Stimulated activated naive CD4-positive, alpha-beta T cell treated with Interleukin-2 at 50 U/mL for 16 hours (primary cell): Measurements from ENCODE around the gene SBF2.

Experiments
- DNase-seq: peaks from one replicate; lab custom pipeline; 2025; lab: John Stamatoyannopoulos, UW

SBF2 gene

DNA sequence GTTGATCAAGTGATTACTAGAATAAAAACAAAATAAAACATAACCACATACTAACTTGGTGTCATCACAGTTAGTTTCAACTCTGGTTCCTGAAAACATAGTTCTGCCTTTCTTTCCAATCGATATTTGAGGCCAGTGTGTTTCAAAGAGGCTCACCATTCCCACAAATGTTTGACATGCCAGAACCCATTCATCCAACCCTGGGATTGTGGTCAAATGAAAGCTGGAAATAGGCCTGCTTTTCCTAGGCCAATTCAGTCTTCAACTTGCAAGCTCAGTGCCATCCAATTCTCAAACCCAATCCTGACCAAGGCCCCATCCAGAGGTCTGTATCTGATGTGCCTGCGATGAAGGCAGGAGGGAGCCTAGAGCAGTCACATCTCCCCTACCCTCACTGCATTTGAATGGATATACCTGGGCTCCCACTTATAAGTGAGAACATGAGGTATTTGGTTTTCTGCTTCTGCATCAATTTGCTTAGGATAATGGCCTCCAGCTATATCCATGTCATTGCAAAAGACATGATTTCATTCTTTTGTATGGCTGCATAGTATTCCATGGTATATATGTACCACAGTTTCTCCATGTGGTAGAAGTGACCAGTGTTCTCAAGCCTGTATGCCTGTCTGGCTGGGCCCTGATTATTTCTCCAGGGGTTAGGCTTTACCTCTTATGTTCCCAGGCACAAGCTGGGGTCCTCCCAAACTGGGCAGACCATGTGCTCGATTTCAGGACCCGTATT is 486.9 kb downstream of the SBF2 start:
- DNase-seq = no peak

DNA sequence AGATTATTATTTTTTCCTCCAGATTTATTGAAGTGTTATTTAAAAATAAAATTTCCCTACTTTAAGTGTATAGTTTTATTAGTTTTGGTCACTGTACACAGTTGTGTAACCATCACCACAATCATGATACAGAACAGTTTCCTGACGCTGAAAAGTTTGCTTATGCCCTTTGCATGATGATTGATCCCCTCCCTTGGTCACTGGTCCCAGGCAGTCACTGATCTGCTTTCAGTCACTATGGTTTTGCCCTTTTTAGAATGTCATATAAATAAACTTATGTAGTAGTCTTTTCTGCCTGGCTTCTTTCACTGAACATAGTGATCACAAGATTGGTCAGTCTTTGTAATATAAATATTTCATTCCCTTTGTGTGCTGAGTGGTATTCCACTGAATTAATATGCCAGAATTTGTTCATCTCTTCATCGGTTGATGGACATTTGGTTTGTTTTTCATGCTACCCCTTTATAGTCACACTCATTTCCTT is 489.6 kb downstream of the SBF2 start:
- no peak for DNase-seq

DNA sequence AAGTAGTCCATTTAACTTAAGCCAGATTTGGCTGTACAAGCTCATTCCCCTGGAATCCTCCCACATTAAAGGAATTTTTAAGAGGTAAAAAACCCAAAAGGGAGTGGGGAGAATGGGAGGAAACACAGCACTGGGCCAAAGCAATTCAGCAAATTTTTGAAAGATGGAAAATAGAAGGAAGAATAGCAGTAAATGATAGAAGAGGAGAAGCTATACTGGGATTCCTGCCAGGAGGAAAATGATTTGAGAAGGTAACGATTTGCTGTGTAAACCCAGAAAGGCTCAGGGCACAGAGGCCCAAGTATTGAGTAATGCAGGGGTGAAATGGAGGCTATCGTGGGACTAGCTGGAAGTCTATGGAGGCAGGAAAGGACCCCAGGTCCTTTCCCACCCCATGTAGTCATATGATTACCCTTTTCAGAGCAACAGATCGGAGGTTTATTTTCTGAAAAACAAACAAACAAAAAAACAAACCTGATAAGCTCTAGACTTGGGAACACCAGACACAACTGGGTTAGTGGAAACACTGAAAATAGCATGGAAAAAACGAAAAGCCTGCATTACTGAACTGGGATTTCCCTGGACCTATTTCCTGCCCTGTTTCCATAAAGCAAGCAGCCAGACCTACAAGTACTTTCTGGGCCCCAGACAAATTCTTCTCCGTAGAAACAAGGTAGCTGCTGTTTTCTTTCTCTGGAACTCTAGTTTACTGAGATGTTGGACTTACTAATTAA is 490.2 kb downstream of the SBF2 start:
- DNase-seq = no peak

DNA sequence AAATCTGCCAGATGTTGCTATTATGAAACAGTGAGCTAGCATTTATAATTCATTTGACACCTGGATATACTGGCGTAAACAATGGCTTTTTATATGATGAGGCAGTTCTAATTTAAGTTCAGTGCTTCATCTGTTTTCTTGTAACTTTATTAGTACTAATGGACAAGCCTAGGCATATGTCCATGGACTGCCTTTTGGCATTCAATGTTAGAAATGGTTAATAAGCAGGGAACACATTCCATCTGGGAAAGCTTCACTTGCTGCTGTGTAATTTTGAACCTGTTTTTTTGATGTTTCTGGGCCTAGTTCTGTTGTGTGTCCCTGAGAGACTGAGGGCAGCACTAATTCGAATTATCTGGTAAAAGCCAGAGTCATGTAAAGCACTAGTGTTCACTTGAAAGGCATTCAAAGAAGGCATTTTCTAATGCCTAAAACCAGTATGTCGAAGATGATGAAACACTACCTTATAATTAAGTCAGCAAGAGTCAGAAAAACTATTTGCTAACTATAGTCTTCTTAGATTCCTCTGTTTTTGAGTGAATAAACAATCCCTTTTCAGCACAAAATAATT is 491.6 kb downstream of the SBF2 start:
- no peak for DNase-seq

DNA sequence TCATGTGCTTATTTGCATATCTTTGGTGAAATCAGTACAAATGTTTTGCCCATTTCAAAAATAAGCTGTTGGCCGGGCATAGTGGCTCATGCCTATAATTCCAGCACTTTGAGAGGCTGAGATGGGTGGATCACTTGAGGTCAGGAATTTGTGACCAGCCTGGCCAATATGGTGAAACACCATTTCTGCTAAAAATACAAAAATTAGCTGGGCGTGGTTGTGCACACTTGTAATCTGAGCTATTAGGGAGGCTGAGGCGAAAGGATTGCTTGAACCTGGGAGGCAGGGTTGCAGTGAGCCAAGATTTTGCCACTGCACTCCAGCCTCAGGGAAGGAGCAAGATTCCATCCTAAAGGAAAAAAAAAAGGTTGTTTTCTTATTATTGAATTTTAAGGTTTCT is 494.1 kb downstream of the SBF2 start:
- no peak for DNase-seq

DNA sequence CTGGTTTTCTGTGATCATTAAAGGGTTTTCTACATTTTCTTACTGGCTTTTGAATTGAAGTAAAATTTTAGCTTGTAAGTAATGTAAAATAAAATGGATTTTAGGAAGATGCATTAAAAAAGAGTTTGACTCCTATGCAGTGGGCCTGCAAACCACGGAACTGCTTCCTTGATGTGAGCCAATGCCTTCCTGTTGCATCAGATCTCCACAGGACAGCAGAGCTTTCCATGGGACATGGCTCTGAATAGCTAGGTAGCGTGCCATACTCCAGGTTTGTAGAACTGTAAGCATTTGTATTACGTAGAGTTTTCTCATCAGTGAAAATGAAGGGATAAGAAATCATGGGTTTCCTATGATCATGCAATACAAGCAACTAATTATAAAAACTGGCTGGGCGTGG is 496.7 kb downstream of the SBF2 start:
- no peak for DNase-seq

DNA sequence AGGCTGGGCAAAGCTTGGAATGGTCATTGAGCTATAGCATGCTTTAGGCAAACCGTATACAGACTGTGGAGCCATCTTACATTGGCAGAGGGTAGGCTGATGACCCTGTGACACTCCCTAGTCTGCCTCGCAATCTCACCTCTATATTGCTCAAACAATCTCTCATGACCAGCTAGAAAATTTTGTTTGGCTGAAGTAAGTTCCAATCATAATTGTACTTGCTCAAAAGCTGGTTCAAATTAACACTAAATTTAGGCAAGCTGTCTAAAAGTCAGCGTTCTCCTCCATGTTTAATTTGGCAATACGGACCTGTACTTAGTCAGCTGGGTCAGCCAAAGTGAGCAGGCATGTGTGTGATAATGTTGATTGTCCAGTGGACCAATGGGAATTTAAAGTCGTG is 497.2 kb downstream of the SBF2 start:
- DNase-seq = no peak

DNA sequence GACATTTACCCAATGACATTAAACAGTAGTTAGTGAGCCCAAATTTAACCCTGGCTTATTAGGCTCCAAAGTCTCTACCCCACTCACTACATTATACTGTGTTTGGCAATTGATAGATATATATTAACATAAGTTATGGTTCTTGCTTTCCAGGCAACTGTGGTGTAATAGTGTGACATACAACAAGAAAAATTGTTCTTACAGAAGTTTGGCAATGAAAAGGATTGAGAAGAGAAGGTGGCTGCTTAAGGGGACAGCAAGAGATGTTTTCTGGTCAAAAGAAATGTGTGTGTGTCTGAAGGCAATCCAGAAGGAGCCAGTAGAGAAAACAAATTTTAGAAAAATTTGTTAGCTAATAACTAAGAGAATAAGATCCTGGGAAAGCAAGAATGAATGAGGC is 497.8 kb downstream of the SBF2 start:
- DNase-seq = no peak

DNA sequence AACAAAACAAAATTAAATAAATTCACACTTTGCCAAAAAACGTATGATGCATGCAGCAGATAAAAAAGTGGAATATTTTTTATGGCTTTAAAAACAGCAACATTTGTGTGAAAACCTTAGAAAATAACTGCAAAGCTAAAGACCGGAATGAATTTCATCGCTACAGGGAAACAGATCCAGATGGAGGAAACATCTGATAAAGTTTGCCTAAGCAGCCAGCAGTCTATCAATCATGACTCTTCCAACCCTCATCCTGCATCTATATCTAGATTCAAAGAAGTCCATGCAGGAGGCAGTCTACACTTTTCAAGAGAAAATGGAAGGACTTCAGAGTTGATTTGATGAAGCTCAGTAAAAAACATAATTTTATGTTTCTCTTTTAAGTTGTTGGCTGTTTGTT is 503.3 kb downstream of the SBF2 start:
- DNase-seq = no peak

DNA sequence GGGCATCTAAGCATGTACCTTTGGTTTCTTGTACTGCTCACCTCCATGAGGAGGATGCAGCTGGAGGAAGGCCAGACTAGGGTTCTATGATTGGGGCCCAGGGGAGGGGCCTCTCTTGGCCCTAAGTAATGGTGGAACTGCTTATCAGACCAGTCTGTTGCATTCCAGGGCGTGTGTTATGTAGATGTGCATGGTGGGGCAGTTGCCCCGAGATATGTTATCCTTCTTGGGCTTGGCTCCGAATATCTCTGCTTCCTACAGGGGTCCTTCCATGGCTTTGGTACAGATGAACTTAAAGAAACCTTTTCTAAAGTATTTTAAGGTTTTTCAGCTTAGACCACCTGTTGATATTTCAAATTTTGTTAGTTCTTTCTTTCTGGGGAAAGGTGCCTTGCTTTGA is 504.1 kb downstream of the SBF2 start:
- DNase-seq = no peak

DNA sequence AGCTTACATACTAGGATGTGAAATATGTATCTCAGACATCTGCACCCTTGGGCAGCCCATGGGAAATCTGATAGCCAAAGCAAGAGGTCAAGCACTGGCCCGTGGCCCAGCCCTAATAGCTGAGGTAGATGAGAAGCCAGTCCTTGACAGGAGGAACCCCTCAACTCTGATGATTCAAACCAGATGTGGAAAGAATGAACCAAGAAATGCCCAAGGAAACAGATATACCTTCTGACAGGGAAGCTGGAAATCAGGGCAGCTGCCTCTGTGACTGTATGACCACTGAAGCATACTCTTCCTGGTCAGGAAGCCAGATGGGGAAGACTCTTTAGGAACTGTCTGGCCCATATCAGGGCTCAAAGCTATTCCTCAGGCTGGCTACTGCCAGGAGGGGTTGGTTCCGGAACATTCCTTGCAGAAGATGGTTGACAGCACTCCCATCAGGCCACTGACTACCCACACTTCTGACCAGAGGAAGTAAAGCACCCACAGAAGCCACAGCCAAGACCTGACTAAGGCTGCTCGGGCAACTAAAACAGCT is 506.0 kb downstream of the SBF2 start:
- DNase-seq = no peak

DNA sequence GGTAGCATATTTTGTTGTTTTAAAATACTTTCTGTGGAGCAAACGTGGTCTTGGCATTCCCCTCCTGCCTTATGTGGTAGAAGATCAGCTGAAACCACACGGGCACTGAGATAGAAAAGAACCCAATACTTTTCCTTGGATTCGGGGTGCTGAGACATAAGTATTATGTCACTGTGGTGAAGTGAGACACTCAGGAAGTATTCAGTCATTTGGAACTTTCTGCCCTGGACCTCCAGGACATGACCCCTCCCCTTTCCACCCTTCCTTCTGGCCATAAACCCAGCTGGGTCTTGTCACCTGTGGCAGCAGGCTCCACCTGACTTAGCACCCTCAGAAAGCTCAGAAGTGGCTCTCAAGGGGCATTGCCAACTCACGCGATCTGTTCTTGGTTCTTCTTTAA is 506.8 kb downstream of the SBF2 start:
- DNase-seq = no peak

DNA sequence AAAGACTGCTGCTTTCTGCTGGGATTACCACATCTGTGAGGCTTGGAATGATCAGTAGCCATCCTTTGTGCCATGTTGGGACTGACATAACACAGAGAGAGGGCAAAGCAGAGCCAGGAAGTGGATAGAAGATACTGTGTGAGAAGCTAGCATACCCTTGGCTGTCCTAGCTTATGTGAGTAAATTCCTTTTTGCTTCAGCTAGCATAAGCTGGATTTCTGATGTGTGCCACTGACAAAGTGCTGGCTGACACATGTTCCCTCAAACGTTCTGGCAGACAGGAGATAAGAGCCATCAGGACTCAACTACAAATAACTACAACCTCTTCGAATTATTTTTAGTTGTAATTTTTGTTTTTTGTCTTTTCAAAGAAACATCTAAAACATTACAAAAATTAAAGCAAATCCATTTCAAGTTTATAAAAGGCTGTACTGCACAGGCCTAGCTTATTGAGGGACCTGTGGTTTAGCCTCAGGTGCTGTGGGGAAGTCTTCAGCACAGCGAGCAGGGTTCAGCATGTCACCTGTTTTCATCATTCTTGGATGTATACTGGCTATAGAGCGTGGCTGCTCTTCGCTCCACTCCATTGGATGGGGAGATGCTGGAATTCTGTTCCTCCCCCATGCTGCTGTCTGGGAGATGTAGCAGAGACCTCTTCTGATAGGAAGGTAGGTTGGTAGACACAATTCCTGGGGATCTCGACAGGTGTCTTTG is 509.3 kb downstream of the SBF2 start:
- DNase-seq = no peak

DNA sequence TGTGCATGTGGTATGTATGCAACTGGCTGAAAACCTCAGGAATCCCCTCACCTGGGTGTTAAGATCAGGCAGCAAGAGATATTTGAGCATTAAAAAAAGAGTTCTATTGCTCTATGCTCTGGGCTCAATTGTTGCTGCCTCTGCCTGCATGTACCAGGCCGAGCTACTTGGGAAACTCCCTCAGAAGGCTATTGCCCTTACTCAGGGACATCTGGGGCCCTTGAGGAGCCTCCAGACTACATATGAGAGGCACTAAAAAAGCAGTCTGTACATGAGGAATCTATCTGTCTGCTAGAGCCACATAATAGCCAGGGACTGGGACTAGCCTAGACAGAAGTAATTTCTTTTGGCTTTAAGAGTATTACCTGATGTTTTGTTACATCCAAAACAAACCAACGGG is 510.0 kb downstream of the SBF2 start:
- no peak for DNase-seq

DNA sequence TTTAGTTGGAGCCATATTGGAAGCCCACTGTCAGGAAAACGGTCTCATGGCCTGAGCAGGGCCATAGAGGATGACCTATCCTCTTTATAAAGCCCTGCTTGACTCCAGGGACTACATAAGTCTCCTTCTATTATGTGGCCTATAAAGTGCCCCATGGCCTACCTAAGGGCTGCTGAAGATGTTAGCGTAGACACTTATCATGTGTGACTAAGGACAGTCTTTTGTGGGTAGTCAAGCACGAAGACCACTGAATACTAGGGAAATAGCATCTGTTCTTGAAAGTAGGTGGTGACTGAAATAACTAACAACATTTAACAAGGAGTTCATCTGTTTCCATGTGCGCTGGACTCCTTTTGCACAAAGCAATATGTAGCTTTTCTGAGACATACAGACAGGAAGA is 513.1 kb downstream of the SBF2 start:
- DNase-seq = no peak

DNA sequence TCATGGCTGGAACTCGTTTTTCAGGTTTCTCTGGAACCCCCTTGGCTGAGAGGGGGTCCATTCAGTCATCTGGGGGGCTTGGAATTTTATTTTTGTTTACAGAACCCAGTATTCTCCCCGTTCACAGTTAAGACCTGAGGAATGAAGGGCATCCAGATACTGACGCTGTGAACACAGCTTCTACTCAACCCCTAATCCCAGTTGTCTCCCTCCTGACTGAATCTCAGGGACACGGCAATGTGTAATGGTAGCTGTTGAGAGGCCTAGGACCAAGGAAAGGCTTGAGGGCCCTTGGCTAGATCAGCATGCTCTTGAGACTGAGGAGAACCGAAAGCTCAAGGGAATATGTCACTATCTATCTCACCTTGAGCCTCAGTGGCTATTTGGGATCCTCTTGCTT is 516.5 kb downstream of the SBF2 start:
- DNase-seq = no peak

DNA sequence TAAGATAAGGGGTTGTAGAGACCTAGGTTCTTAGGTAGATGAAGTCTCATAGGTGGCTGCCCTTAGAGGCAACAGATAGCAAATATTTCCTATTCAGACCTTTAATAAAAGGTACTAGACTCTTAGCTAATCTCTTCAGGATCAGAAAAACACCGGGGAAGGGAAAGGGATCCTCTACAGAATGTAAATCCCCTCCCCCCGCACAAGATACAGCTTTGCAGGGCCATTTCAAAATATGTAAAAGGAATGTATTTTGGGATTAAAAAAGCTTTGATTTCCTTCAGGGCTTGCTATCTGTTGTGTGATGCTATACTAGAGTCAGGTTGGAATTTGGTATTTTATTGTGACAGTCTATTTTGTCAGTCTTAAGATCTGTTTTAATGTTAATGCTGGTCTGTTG is 517.0 kb downstream of the SBF2 start:
- DNase-seq = no peak

DNA sequence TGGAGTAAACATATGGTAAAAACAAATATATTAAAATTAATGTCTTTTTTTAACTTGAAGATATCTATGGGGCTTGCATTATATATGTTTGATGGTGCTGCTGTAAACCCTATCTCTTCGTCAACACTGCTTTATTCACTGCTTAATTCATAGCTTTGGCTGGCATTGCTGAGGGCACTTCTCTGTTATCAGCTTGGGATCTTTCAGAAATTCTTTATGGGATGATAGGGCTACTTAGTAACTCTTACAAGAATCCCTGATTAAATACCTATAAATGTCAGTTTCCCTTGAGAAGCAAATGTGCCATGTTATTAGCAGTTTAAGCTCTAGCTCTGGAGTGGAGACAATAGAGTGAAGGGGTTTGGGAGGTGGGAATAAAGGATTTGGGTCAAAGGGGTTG is 517.8 kb downstream of the SBF2 start:
- DNase-seq = no peak

DNA sequence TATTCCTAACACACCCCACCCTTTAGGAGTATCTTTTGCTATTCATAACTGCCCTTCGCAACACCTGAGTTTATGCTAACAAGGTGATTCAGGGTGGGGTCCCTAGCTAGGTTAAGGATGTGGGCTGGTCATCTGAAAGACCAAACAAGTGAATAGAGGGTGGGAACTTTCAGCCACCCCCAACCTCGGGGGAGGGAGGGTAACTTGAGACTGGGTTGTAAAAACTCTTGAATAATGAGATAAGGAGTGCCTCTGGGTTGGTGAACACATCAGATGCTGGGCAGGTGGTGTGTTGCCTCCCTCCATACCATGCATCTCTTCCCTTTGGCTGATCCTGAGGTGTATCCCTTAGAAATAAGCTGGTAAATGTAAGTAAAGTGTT is 518.6 kb downstream of the SBF2 start:
- DNase-seq = no peak

DNA sequence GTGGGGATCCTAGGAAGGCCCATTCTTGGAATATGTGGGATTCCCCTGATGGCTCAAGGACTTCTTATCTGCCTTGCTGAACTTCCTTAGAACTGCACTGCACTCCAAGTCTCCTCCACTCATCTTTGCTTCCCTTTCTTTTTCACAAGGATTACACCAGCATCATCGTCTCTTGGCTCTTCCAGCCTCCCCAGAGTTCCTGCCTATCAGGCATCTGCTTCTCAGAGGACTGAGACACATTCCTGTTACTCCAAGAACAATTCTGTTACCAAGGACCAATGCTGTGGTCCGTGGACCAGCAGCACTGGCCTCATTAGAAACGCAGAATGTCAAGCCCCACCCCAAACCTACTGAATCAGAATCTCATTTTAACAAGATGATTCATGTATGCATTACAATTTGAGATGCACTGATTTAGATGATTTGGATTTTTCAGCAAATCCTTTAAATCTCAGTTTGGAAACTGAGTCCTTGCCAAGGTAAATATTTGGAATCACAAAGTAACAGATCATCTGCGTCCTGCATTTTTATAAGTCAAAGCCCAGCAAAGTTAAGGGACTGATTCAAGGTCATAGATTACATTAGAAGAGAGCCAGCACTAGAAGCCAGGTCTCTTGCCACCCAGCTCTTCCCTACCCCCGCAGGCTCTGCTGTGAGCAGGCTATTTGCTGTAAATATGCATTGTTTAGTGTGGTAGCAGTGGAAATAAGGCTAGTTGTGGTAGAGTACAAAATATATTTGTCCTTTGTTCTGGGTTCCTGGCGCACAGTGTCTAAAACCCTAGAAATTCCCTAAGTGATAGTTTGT is 519.2 kb downstream of the SBF2 start:
- DNase-seq = no peak

DNA sequence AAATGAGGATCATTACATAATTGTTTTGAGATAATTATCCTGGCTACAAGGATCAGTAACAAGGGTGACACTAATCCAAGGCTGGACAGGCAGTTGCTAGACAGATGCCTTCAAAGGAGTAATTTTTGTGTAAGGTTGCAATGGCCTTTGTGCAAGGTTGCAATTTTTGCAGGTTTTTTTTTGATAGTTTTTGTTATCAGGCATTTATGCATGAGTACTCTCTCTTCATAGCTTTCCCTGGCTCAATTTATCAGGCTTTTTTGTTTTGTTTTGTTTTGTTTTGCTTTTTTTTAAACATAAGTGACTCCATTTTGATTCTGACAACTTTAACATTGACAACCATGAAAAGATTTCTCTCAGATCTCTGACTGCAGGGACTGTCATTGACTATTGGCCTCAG is 519.9 kb downstream of the SBF2 start:
- DNase-seq = no peak

DNA sequence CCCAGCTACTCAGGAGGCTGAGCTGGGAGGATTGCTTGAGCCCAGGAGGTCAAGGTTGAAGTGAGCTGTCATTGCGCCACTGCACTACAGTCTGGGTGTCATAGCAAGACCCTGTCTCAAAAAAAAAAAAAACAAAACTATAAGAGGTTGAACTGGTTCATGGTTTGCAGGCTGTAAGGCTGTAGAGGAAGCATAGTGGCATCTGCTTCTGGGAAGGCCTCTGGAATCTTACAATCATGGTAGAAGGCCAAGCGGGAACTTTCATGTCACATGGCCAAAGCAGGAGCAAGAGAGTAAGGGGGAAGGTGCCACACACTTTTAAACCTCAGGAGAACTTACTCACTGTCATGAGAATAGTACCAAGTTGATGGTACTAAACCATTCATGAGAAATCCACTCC is 520.5 kb downstream of the SBF2 start:
- DNase-seq = no peak
